Upper lobe of left lung (tissue), 4 donors: ENCODE results near the gene CCDC87.

Experiments used
- EP300 ChIP-seq, 4 donors: sonication (generic); formaldehyde crosslinking; IDR thresholded peaks; one replicate each; pipeline ENCODE4 v1.5.1; 2017; ENCODE audit warnings: antibody characterized with exemption in 4 of 4, control low read depth in 2 of 4
- TF ChIP-seq, protein P1 (sequence below), 6 experiments: fragments of 450-650 bp in 4 of 6; fragments of 200-600 bp in 2 of 6; sonication (generic) in 2 of 6; IDR thresholded peaks; one replicate each; pipeline ENCODE4 v1.5.1; 2016 to 2019; ENCODE audit warnings: antibody characterized with exemption in 6 of 6

- no peak for TF ChIP-seq EP300 (IDR thresholded peaks at IDR 0.05)
- TF ChIP-seq, protein P1, sequence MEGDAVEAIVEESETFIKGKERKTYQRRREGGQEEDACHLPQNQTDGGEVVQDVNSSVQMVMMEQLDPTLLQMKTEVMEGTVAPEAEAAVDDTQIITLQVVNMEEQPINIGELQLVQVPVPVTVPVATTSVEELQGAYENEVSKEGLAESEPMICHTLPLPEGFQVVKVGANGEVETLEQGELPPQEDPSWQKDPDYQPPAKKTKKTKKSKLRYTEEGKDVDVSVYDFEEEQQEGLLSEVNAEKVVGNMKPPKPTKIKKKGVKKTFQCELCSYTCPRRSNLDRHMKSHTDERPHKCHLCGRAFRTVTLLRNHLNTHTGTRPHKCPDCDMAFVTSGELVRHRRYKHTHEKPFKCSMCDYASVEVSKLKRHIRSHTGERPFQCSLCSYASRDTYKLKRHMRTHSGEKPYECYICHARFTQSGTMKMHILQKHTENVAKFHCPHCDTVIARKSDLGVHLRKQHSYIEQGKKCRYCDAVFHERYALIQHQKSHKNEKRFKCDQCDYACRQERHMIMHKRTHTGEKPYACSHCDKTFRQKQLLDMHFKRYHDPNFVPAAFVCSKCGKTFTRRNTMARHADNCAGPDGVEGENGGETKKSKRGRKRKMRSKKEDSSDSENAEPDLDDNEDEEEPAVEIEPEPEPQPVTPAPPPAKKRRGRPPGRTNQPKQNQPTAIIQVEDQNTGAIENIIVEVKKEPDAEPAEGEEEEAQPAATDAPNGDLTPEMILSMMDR (IDR thresholded peaks at IDR 0.05): no peak
Measured at GRCh38 chr11:66547662-66548009, 45.2 kb downstream of the CCDC87 start.
